Measurements from ENCODE around the gene EXOSC2.

EXOSC2 gene

DNA sequence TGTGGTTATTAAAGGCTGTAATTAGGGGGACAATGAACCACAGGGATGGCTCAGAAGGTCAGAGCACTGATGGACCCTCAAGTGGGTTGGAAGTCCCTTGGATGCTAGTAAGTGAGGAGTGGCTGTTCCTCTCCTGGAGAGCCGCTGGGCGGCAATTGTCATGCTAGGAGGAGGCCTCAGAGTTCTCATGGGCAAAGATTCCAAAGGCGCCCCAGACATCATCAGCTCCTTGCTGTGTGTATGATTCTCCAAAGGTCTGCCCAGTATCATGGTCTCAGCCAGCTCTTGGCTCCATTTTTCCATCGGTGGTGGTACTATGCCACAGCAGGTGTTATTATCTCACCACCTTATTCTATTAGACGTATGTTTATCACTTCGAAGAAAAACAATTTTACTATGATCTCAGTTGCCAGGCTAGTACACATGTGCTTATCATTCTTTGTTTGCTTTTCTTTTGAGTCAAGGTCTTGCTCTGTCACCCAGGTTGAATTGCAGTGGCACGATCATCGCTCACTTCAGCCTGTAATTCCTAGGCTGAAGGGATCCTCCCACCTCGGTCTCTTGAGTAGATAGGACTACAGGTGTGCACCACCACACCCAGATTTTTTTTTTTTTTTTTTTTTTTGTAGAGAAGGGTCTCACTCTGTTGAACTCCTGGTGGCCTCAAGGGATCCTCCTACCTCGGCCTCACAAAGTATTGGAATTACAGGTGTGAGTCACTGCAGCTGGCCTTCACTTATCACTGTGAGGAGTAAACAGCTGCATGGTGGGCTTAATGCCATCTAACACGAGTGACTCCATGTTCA lies 46.8 kb downstream of the EXOSC2 start:
- DNase-seq, result no peak

DNA sequence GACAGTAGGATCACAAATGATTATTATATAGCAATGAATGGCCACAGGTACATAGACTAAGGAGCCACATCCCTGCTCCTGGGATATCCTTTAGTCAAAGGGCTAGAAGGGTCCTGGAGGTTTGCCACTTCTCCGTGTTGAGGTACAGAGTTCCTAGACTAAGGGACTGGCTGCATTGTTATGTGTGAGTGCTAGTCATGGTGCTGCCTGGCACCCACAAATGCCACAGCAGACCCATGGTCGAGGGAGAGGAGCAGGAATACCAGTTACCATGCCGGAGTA lies 47.4 kb downstream of the EXOSC2 start:
- DNase-seq, result no peak

DNA sequence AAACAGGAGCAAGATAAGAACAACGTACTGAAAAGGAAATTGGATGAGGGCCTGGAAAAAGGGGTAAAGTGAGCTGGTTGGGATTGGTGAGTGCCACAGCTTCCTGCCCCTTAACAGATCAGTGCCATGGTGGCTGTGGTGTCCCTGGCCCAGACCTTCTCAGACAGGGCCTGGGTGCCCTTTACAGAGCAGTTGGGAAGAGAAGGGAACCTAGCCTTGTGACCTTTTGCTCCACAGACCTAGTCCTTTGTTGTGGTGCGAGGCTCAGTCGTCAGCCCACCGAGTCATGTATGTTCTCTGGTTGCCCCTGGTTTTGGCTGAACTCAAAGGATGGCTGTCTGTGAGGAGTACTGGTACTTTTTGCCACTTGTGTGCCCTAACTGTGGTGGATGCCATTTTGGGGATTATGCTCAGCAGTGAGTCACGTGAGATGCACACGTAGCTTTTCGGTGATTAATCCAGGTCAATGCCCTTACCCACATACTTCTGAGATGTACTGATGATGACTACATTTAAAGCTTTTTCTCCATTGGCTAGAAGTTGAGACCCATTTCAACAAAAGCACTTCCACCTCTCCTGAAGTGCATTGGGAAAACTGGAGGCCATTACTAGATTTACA lies 48.4 kb downstream of the EXOSC2 start:
- DNase-seq, result no peak

DNA sequence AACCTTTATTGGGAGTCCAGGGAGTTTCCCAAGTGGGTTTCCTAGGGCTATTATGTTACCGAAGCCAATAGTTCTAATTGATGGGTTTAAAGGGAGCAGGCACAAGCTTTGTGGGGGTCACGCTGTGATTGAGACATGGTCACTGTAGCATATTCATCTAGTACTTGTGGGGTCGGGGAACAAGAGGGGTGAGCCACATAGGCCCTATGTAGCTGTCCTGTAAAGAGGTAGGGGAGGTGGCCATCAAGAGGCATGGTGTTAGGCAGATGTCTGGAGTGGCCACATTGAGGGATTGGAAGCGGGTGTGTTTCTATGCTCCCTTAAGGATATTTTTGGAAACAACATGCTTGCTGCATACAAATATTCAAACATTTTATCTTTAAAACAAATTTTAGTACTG lies 50.1 kb downstream of the EXOSC2 start:
- DNase-seq, result no peak

DNA sequence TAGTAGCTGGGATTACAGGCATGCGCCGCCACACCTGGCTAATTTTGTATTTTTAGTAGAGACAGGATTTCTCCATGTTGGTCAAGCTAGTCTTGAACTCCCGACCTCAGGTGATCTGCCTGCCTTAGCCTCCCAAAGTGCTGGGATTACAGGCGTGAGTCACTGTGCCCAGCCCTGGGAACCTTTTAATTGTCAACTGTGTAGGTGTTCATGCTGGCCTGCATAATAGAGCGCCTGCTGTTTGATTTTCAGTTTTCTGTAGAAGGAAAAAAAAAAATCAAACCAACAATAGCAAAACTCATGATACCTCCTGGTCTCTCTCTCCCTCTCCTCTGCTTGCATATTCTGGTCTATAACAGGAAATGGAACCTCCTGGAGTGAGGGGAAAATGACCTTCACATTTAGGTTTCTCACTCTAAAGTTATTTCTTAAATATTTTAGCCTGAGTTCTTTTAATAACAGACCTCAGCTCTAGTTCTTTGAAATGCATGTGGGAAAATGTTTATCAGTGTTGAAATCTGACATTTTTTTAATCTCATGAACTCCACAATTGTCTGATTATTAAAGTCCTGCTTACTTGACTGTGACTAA lies 51.7 kb downstream of the EXOSC2 start:
- DNase-seq, result no peak

DNA sequence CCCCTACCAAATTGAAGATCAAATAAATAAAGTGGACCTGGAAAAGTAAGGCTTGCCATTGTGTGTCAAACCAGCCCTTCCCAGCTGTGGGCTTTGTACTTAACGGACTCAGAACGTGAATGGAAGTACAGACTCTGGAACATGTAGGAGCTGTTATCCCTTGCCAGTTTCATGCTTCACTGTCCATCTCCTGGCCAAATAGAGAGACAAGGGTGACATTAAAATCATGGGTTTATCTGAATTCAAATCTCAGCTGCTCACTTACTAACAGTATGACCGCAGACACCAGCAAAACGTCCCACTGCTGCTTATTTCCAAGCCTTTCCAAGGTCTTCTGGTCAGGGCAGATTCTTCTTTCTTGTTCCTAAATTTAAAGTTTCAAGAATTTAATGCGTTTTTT lies 52.2 kb downstream of the EXOSC2 start:
- DNase-seq, result no peak

DNA sequence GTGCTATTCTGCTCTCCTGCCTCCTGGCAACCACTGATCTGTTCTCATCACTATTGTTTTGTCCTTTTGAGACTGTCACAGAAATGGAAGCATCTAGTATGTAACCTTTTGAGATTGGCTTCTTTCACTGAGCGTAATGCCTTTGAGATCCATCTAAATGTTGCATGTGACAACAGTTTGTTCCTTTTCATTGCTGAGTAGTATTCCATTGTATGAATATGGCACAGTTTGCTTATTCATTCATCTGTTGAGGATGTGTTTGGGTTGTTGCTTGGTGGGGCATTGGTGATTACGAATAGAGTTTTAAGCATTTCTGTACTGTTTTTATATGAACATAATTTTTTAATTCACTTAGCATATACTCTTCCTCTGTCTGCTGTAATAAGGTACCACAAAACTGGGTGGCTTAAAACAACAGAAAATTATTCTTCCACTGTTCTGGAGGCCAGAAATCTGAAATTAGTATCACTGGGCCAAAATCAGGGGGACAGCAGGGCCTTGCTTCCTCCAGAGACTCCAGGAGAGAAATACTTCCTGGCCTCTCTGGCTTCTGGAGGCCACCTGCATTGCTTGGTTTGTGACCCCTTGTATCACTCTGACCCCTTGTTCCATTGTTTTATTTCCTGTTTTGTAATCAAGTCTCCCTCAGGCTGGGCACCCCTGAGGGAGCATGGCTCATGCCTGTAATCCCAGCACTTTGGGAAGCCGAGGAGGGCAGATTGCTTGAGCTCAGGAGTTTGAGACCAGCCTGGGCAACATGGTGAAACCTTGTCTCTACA lies 53.0 kb downstream of the EXOSC2 start:
- DNase-seq, result no peak

DNA sequence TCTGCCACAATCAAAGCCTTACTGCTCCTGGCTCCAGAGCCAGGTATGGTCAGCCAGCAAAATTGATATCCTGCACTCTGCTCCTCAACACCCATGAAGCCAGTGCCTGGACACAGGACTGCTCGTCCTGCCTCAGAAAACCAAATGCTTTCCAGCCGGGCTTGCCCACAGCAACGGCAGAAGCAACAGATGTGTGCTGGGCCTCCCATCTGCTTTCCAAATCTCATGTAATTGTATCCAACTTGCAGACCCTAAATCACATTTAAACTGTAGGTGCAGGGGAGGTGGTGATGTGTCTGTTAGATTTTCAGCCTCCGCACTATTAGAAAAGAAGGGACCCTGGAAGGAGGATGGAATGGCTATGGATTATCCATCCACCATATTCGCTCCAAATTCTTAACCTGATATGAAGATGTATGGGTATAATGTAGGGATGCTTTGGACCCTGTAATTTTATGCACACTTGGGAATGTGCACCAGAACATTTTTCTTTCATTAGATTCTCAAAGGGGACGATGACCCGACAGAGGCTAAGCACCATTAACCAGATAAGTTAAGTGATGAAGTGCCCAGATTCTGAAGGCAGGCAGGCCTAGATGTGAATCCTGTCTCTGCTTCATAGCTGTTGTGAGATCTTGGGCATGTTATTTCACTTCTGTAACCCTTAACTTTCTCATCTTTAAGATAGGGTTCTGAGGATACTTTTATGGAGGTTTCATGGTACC lies 58.2 kb downstream of the EXOSC2 start:
- no peak for DNase-seq
